Muscle of leg (tissue), 11 donors: ENCODE measurements around the gene MROH2B. TPM values are rescaled to one million over a fixed set of nuclear protein-coding genes. Genes with fewer than 3 reads are reported as not detected.
"Not testable (repeated sequence)": the region's sequence is repeated elsewhere in the genome, so short reads cannot be mapped to it uniquely, and the experiment has no call there.

Experiments
- DNase-seq: peaks from one replicate; pipeline ENCODE4 v3.0.0; 2013
- H3K27ac ChIP-seq: one replicate; pipeline ENCODE4 v1.5.1; 2013; ENCODE audit warnings: mild to moderate bottlenecking, low read length, control low read depth
- H3K27me3 ChIP-seq: one replicate; pipeline ENCODE4 v1.6.1; 2013; ENCODE audit warnings: low read length; ENCODE audit not compliant: control insufficient read depth, insufficient read depth
- H3K36me3 ChIP-seq: one replicate; pipeline ENCODE4 v1.6.1; 2013; ENCODE audit warnings: low read length; ENCODE audit not compliant: control insufficient read depth, insufficient read depth
- H3K4me1 ChIP-seq: one replicate; pipeline ENCODE4 v1.6.1; 2013; ENCODE audit warnings: low read length; ENCODE audit not compliant: control insufficient read depth, insufficient read depth
- H3K4me3 ChIP-seq: one replicate; pipeline ENCODE4 v1.5.1; 2013; ENCODE audit warnings: low read length, control low read depth
- H3K9me3 ChIP-seq: replicated peaks from 2 replicates; pipeline ENCODE4 v1.6.1; 2013; ENCODE audit warnings: low read depth, low read length; ENCODE audit not compliant: control insufficient read depth
- WGBS: methylation state at CpG from one replicate; pipeline ENCODE4 v1.1.5; 2013; ENCODE audit warnings: missing lambda C conversion rate; ENCODE audit not compliant: insufficient coverage; 5-methylcytosine and 5-hydroxymethylcytosine counted together
- polyA plus RNA-seq, 8 donors: library from polyadenylated mRNA; unstranded; fragments of 120-200 nt; gene quantifications; one replicate each; pipeline versions ENCODE4 v1.2.1 to v1.2.3, GENCODE V29; 2013; ENCODE audit warnings: inconsistent platforms in 1 of 8, low replicate concordance in 1 of 8; ENCODE audit not compliant: insufficient read length in 8 of 8, insufficient read depth in 1 of 8
- total RNA-seq: library from RNA; stranded (reverse); fragments of 120-200 nt; gene quantifications from one replicate; pipeline ENCODE4 v1.2.4, GENCODE V29; 2013

Gene MROH2B
- total and polyA plus RNA-seq, 9 donors, result 0.05 to 0.12 TPM; not detected in 7

DNA sequence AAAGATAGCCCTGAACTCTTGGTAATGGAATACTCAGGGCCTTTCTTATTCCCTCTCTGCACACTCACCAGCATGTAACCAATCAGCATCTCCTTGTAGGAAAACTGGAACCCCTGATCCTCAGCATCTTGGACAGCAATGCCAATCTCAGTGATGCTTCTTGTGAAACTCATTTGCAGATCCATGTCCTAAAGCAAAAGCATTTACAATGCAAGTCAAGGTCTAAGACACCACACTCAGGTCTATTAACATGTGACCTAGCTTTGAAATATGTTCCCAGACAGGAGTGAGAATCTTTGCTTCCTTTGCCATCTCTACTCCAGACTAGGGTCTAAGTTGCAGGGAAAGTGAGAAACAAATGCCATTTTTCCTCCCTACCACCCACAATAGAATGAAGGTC, 38.2 kb downstream of the MROH2B start:
- no peaks in the 10 kb centered on the region for H3K27me3 ChIP-seq
- no peak overlapping the region for H3K27ac ChIP-seq
- H3K9me3 ChIP-seq, result no peaks in the 10 kb centered on the region
- no peak overlapping the region for H3K4me3 ChIP-seq
- no peaks in the 10 kb centered on the region for H3K4me1 ChIP-seq
- no peak for DNase-seq
- H3K36me3 ChIP-seq, result no peaks in the 10 kb centered on the region

DNA sequence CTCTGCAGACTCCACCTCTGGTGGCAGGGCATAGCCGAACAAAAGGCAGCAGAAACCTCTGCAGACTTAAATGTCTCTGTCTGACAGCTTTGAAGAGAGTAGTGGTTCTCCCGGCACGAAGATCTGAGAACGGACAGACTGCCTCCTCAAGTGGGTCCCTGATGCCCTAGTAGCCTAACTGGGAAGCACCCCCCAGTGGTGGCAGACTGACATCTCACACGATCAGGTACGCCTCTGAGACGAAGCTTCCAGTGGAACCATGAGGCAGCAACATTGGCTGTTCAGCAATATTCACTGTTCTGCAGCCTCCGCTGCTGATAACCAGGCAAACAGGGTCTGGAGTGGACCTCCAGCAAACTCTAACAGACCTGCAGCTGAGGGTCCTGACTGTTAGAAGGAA, 48.5 kb downstream of the MROH2B start:
- DNase-seq, H3K27ac ChIP-seq, H3K27me3 ChIP-seq, H3K36me3 ChIP-seq, H3K9me3 ChIP-seq, H3K4me3 ChIP-seq, H3K4me1 ChIP-seq: not testable (repeated sequence)
- WGBS, result 93% methylated on average over 7 of the region's 8 CpGs

DNA sequence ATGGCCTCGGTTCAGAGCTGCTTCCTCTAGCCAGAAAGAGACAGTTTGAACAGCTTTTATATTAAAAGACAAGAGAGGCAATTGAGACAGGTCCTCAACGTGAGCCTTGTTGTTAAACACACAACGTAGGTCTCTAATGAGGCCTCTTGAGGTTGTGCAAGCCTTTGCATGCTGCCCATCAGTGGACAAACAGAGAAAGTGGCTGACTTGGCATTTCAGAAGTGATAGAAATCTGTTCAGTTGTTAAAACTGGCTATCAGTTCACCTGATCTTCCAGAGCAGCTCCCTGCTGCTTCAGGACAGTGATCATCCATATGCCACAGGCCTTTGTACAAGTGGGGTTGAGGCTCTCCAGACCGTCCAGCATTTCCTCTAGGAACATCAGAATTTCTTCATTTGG, 58.8 kb downstream of the MROH2B start:
- no peak overlapping the region for H3K27ac ChIP-seq
- H3K9me3 ChIP-seq, result no peaks in the 10 kb centered on the region
- H3K4me1 ChIP-seq, result no peaks in the 10 kb centered on the region
- H3K36me3 ChIP-seq, result no peaks in the 10 kb centered on the region
- DNase-seq, result no peak
- H3K4me3 ChIP-seq, result no peak overlapping the region
- H3K27me3 ChIP-seq, result no peaks in the 10 kb centered on the region
- 56% methylated on average over 3 of the region's 4 CpGs for WGBS

DNA sequence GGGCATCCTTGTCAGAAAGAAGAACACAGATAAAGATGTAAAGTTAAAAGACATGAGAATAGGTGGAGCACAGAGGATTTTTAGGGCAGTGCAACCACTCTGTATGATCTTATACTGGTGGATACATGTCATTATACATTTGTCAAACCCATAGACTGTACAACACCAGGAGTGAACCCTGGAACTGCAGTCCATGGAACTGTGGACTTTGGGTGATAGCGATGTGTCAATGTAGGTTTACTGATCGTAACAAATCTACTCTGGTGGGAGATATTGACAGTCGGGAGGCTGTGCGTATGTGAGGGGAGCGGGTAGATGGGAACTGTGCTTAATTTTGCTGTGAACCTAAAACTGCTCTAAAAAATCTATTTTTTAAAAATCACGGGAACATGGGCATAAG, 60.6 kb downstream of the MROH2B start:
- WGBS, result 94% methylated on average over 5 of the region's 6 CpGs
- H3K27ac ChIP-seq, result no peak overlapping the region
- DNase-seq, result no peak
- H3K27me3 ChIP-seq, result no peaks in the 10 kb centered on the region
- H3K36me3 ChIP-seq, result no peaks in the 10 kb centered on the region
- no peak overlapping the region for H3K4me3 ChIP-seq
- no peaks in the 10 kb centered on the region for H3K4me1 ChIP-seq
- H3K9me3 ChIP-seq, result no peaks in the 10 kb centered on the region

DNA sequence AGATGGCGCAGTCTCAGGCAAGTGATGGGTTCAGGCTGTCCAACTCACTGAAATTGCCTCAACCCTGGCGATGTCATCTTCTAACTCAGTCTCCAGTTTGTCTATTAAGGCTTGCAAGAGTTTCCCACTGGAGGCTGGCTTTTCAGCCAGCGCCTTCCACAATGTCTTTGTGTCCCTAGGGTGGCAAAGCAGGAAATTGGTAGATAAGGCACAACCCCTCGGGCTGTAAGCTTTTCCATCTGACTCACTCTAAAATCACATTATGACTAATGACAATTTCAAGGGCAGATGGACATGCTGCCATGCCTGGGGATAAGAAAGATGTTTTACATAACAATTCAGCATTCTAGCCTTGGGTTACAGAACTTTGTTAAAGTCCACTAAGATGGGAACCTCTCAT, 61.9 kb downstream of the MROH2B start:
- DNase-seq, result no peak
- Histone ChIP-seq H3K4me1 (no peaks in the 10 kb centered on the region), H3K27me3 (no peaks in the 10 kb centered on the region), H3K36me3 (no peaks in the 10 kb centered on the region), H3K27ac (no peak overlapping the region), H3K9me3 (no peaks in the 10 kb centered on the region), H3K4me3 (no peak overlapping the region)
- WGBS, result 72% methylated on average over 4 of the region's 4 CpGs

DNA sequence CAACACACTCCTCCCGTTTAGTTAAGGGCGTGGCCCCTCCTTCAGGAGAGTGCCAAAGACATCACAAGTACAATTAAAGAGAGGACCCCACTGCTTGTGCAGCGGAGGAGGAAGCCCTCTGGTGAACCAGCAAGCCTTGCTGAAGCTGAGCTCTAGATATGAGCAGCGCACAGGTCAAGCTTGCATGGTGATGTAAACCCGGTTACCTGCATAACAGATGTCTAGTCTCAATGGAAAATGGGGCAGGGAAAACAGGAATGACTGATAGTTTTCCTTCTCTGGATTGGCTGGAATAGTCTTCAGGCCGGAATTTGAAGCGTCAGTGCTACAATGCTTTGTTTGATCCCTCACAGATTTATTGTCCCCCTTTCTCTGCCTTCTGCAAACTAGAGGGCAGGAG, 66.2 kb downstream of the MROH2B start:
- no peak overlapping the region for H3K27ac ChIP-seq
- no peaks in the 10 kb centered on the region for H3K27me3 ChIP-seq
- 91% methylated on average over 5 of the region's 7 CpGs for WGBS

DNA sequence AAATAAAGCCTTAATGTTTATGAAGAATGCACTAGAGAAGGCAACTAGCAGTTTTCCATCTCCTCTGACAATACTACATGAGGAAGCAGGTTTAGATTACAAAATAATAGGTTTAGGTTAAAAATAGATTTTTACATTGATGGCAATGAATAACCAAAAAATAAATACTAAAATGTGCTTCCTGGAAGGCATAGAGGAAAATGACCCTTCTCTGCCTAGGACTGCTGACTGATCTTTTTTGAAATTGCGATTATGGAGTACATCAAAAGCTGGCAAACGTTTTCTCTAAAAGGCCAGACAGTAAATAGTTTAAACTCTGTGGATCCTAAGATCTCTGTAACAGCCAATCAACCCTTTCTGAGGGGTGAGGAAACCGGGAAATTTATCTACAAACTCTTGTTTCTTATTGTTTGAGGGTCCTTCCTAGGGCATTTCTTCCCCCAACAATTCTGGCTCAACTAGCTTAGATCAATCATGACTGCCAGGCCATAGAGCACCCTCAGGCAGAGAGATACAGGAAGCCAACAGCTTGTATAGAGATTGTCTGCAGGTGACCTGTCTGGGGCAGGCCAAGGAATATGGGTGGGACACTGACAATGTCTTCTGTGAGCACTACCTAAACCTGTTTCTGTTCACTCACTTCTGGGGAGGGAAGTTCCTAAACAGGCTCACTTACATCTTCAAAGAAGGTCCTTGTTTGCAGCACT, 67.3 kb downstream of the MROH2B start:
- Histone ChIP-seq H3K9me3 (no peaks in the 10 kb centered on the region), H3K4me1 (no peaks in the 10 kb centered on the region), H3K4me3 (no peak overlapping the region), H3K36me3 (no peaks in the 10 kb centered on the region), H3K27ac (no peak overlapping the region), H3K27me3 (no peaks in the 10 kb centered on the region)
- no peak for DNase-seq
- WGBS, result no CpG with 5 or more reads among the region's 3 CpGs

More for the DNA sequence above, 66.2 kb downstream of the MROH2B start:
- DNase-seq, result no peak
- no peaks in the 10 kb centered on the region for H3K36me3 ChIP-seq
- no peak overlapping the region for H3K4me3 ChIP-seq
- no peaks in the 10 kb centered on the region for H3K4me1 ChIP-seq
- no peaks in the 10 kb centered on the region for H3K9me3 ChIP-seq

DNA sequence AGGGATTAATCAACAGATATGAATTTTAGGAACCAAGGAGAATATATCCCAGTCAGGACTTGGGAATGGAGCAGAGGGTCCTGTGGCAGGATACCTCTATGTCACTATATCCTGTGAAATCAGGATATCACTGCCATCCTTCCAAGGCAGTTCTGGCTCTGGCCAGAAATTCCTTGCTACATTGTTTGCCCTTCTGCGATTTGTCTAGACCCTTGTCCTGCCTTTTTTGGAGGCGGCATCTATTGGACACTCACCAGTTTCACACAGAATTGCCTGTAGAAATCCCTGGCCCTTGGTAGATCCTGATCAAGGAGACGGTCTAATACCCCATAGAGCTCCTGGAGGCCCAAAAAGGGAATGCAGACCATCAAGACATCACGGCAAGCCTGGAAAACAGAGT, 71.2 kb downstream of the MROH2B start:
- Histone ChIP-seq H3K36me3 (no peaks in the 10 kb centered on the region), H3K27ac (no peak overlapping the region), H3K27me3 (no peaks in the 10 kb centered on the region), H3K9me3 (no peaks in the 10 kb centered on the region), H3K4me3 (no peak overlapping the region), H3K4me1 (no peaks in the 10 kb centered on the region)
- WGBS, result 81% methylated on average over 4 of the region's 4 CpGs
- no peak for DNase-seq

DNA sequence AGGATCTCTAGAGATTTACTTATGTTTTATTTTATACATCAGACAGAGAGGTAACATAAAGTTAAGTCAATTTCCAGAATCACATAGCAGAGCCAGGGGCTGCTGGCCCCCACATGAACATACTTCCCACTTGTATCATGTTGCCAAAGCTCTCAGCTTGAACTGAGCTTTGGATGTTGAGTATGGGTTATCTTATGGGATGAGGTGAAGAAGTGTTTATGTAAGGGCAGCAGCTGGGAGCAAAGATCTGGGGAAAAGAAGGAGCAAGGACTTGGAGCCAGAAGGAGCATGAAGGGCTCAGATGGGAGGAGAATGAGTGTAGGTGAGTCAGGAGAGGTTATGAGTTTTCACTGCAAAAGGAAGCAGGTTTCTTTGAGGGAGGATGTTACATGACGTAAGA, 72.0 kb downstream of the MROH2B start:
- H3K27ac ChIP-seq, result no peak overlapping the region

DNA sequence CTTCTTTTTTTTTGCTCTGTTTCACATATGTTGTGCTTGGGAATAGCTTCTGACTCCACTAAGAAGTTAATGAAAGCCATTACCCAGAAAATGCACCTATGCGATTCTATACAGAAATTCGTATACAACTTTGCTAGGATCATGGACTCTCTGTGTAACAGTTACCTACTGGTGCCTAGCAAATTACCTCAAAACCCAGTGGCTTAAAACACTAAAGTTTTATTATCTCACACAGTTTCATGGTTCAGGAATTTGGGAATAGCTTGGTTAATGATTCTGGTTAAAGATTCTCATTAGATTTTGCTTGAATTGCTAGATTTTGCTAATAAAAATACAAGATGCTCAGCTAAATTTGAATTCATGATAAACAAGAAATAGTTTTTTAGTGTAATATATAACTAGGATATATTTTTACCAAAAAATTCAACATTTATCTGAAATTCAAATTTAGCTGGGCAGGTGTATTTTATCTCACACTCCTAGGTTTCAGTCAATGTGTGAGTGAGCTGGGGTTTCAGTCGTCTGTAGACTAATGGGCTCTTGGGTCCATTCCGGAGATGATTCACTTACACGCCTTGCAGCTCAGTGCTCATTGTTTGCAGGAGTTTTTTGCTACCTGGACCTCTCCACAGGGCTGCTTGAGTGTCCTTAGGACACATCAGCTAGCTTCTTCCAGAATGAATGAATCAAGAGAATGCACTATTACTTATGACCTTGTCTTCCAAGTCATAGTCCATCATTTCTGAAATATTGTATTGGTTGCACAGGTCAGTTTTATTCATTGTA, 75.1 kb downstream of the MROH2B start:
- Histone ChIP-seq H3K36me3 (no peaks in the 10 kb centered on the region), H3K27ac (no peak overlapping the region), H3K4me1 (no peaks in the 10 kb centered on the region), H3K9me3 (no peaks in the 10 kb centered on the region), H3K27me3 (no peaks in the 10 kb centered on the region), H3K4me3 (no peak overlapping the region)
- 76% methylated on average over 2 of the region's 5 CpGs for WGBS
- DNase-seq, result no peak

More for the DNA sequence above, 72.0 kb downstream of the MROH2B start:
- H3K27me3 ChIP-seq, result no peaks in the 10 kb centered on the region
- no peak overlapping the region for H3K4me3 ChIP-seq
- H3K4me1 ChIP-seq, result no peaks in the 10 kb centered on the region
- no peaks in the 10 kb centered on the region for H3K9me3 ChIP-seq
- H3K36me3 ChIP-seq, result no peaks in the 10 kb centered on the region
- no CpG with 5 or more reads among the region's 1 CpG for WGBS
- no peak for DNase-seq
